Fibroblast of peridontal ligament (primary cell): ENCODE data around the gene PDPK1.
"Not testable (repeated sequence)": the region's sequence is repeated elsewhere in the genome, so short reads cannot be mapped to it uniquely, and the experiment has no call there.

Experiments used
- DNase-seq: peaks from one replicate; pipeline ENCODE4 v3.0.0-alpha.2; 2010; ENCODE audit errors: extremely low read depth

Gene PDPK1

DNA sequence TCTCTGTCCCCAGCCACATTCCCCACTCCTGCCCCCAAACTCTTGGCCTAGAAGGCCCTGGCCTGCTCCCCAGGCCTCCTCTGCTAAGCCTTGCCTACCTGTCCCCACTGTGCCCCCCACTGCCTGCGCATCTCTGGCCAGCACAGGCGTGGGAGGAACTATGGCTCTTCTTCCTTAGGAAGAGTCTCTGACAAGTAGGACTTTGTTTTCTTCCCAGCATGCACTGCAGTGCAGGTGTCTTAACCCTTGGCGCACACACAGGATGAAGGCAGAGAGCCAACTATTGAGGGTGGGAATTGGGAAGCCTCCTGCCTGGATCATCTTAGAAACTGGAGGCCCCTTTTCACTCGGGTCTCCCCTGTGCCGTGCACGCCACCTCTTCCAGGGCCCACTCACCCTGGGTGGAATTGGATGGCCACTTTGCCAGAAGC, 14.0 kb upstream of the PDPK1 start:
- no peak for DNase-seq

DNA sequence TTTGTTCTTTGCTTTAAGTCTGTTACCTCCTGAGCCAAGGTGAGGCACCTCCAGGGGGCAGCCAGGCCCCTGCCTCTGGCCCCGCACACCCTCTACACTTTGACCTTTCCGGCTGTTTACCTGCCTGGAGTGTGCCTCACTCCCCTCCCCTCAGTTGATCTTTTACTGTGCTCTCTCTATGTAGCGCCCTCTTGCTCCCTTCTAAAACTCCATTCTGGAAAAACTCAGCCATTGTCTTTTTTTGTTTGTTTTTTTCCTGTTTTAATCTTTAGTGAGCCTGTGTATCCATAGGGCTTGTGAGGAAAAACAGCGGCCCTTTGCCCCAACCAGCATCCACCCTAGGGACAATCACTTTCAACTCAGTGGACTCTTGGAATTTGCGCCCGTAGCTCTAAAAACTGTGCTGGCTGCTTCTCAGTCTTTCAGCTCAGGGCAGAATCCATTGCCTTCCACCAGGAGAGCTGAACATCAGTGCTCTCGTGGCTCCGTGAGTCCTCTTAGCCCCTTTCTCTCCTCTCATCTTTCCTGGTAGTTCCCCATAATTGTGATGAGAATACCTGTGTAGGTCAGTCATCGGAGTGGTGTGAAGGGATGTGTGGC, 13.4 kb upstream of the PDPK1 start:
- no peak for DNase-seq

DNA sequence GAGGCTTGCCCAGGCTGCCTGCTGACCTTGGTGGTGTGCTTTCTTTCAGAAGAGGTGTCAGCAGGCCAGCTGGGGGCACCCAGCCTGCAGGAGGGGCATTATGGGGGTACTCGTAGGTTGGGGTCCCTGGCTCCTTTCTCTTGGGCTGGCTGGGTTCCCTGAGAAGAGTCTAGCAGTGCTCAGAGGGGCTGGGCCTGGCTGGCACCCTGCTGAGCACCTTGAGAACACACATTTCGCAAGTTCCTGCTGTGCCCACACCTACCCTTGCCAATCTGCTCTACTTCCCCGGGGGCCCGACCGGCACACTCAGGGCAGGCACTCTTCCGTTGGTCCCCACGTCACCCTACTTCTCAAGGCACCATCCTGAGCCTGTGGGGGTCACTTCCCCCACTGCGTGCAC, 11.7 kb upstream of the PDPK1 start:
- DNase-seq = no peak

DNA sequence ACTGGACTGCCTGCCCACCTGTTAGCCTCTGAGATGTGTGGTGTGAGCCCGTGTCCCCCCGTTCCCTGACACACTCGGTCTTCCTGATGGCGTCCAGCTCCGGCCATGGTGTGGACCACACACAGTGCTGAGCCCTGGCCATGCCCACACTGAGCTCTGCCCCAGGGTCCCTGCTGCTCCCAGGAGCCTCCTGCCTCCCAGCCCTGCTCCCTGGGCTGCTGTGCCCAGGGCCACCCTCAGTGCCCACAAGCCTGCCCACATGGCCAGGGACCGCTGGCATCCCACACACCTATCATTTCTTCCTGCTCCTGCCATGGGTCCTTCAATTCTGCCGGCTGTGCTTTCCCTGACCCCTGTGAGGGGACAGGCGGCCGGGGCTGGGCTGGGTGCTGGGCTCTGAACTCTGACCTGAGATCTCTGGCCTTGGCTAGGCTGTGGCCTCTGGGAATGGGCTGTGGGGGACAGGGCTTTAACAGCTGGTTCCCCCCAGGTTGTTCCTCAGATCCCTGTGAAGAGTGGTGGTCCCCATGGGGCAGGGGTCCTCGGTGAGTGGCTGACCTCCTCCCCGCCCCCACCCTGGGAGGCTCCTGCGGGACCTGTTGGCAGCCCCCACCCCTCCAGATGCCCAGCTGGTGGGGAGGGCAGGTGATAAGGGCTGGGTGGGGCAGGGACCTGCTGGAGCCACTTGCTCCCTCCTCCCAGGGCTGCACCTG, 10.6 kb upstream of the PDPK1 start:
- DNase-seq = no peak

DNA sequence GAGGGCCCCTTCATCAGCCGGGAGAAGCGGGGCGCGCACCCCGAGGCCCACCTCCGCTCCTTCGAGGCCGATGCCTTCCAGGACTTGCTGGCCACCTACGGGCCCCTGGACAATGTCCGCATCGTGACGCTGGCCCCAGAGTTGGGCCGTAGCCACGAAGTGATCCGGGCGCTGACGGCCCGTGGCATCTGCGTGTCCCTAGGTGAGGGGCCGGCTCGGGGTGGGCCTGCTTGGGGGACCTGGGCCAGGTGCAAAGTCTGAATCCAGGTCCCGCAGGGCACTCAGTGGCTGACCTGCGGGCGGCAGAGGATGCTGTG, 10.1 kb upstream of the PDPK1 start:
- no peak for DNase-seq

DNA sequence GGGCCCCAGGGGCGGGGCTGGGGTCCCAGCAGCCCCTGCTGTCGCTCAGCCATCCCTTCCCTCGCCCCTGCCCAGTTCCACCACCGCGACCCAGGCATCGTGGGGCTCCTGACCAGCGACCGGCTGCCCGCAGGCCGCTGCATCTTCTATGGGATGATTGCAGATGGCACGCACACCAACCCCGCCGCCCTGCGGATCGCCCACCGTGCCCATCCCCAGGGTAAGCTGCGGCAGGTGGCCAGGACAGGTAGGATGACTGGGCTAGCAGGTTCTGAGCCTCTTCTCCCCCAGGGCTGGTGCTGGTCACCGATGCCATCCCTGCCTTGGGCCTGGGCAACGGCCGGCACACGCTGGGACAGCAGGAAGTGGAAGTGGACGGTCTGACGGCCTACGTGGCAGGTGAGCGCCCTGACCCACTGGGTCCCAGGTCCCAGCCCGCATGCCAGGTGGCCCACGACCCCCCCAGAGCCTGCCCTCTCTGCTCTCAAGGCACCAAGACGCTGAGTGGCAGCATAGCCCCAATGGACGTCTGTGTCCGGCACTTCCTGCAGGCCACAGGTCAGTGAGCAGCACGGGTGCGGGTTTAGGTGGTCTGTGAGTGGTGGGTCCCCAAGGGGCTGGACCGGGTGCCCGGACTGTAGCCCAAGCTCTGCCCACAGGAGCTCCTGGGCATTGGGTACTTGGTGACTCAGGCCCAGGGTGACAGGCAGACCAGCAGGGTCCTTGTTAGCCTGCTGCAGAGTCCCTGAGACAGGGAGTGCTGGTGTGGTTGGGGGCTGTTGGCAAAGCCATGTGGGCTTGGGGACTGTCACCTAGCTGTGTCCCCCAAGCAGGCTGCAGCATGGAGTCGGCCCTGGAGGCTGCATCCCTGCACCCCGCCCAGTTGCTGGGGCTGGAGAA, 9.4 kb upstream of the PDPK1 start:
- DNase-seq = no peak

DNA sequence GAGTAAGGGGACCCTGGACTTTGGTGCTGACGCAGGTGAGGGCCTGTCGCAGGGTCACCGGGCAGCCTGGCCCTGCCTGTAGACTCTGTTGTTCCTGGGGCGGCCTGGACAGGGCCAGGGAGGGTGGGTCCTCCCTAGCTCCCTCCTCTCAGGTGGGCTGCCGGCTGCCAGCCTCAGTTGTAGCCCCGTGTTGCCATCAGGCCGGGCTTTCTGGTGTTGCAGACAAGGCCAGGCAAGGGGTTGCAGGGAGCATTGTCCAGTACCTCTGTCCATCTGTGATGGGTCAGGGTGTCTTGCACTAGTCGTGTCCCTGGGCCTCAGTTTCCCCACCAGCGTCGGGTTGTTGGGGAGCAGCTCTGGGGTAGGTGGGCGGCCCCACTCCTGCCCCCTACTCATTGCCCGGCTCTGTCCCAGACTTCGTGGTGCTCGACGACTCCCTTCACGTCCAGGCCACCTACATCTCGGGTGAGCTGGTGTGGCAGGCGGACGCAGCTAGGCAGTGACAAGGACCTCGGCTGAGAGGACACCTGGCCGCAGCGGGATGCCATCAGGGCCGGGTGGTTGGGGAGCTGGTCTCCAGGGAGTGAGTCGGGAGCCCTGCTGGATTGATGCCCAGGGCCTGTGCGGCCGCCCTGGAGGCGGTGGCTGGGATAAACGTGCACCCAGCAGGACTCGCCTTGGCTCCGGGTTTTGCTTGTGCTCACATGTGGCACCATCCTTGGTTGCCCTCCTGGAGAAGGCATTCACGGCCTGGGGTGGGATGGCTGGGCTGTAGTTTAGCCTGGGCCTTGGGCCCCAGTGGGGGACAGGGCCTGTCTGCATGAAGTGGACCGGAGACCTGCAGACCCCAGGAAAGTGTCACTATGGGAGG, 8.5 kb upstream of the PDPK1 start:
- DNase-seq = no peak

DNA sequence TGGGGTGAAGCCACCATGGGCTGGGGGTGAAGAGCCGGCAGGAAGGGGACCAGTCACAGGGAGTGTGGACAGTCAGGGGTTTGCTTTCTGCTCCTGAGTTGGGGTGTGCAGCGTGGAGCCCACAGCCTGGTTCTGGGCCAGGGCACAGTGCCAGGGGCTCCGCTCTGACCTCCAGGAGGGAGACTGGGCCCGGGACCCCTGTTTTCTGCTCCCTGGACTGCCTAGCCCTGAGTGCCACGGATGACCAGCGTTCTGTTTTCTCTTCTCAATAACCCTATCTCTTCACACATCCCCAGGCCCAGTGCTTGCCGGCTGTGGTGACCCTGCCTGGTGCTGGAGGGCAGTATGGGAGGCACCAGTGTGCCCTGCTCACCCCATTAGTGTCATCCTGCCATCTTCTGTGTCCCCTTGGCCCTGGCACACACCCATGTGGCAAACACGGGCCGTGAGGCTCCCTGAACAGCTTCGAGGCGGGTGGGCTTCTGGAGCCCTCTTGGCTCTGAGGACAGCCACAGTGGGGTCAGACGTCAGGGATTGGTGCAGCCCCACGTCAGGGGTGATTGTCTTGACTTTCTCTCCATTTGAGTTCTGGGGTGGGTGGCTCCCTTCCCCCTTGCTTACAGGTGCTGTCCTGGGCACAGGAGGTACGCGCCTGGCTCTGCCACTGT, 7.7 kb upstream of the PDPK1 start:
- no peak for DNase-seq

DNA sequence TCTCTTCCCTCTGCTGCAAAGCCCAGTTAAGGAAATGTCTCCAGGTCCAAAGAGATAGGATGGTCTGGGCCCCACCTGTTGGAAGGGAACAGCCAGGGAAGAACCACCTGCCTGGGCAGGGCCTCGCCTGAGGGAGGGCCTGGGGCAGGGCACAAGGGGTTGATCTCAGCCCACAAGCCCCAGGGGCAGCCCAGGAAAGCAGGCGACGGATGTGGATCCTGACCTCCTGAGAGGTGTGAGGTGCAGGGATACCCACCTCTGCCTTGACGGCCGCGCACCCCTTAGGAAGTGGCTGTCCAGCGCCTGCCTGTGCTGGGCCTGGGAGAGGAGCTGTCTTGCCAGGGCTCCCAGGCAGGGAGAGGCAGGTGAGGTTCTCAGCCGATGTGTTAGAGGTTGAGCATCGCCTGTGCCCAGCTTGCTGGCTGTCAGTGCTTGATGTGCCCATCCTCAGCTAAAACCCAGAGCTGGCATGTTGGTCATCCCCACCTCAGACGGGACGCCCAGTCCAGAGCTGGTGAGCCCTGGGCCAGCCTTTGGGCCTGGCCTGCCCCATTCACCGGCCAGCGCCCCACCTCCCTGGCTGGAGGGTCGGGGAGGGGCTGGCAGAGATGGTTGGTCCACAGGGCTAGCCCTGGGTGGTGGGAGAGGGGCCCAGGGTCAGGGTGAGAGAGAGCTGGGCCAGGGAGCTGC, 7.0 kb upstream of the PDPK1 start:
- DNase-seq = no peak

DNA sequence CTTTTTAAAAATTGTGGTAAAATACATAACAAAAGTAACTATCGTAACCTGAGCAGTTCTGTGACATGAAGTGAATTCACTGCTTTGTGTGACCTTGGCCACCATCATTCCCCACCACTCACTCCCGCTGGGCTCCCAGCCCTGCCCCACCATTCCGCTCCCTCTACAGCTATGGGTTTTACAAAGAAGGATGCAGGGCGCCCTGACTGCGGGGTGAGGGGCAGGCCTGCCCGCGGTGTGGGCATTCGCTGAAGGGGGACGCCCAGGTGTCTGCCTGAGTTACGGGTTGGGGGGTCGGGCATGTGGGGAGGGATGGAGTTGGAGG, 6.5 kb upstream of the PDPK1 start, which contains the start of gene CEMP1:
TSS of gene CEMP1 (minus strand) at position 38 of the 325 bp plus-strand sequence. CDS start 335 bp downstream, outside the sequence.
- no peak for DNase-seq

DNA sequence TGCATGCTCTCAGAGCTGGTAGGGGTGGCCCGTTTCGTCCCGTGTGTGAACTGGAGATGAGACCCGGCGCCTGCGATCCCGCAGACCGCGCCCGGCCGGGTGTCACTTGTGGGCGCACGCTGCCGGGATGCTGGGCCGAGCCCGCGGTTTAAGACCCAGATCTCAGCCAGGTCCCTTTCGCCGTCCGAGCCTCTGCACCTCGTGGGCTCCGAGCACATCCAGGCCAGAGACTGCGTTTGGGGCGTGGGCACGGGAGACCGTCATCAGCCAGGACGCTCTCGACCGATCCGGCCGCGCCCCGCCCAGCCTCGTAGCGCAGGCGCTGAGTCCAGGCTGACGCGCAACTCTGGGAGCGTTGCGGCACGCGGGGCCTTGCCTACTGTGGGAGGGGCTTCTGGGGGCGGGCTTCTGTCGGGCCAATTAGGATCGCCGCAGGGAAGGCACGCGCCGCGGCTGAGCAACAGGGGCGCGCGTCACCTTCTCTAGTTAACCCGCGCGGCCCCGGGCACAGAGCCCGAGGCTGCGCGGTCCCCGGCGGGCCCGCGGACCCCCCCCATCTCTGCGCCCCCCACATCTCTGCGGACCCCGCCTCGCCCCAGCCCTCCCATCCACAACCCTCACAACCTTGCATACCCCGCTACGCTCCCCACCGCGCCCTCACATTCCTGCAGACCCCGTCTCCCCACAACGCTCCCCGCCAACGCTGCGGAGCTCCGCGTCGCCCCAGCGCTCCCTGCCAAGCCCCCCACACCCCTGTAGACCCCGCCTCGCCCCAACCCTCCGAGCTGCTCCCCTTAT, 5.9 kb upstream of the PDPK1 start:
- peak; percentile 94 for DNase-seq

DNA sequence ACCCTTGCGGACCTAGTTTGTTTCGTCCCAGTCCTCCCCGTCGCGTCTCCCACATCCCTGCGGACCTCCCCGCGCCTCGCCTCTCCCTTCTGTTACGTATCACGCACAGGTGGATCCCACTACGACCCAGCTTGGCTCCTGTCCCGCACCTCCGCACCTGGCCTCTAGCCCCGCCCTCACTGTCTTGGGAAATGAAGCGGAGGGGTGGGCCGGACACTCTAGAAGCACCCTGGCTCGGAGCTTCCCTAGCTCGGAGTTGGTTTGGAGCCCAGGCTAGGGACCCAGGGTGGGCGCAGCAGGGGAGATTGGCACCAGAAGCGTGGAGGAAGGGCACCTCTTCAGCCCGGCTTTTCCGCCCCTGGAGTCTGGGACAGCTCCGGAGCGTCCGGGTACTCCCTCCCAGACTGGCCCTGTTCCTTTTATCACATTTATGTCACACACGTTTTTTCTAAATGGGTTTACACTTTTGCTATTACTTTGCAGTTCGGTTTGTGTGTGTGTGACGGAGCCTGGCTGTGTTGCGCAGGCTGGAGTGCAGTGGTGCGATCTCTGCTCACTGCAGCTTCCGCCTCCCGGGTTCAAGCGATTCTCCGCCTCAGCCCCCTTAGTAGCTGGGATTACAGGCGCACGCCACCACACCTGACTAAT, 5.2 kb upstream of the PDPK1 start:
- DNase-seq = peak; percentile 46

DNA sequence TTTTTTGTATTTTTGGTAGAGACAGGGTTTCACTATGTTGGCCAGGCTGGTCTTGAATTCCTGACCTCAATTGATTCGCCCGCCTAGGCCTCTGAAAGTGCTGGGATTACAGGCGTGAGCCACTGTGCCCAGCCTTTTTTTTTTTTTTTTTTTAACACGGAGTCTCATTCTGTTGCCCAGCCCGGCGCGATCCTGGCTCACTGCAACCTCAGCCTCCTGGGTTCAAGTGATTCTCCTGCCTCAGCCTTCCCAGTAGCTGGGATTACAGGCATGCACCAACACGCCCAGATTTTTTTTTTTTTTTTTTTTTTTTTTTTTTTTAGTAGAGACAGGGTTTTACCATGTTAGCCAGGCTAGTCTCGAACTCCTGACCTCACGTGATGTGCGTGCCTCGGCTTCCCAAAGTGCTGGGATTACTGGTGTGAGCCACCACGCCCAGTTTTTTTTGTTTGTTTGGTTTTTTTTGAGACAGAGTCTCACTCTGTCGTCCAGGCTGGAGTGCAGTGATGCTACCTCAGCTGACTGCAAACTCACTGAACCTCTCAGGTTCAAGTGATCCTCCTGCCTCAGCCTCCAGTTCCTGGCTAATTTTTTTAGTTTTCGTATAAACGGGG, 4.6 kb upstream of the PDPK1 start:
- not testable (repeated sequence) for DNase-seq

DNA sequence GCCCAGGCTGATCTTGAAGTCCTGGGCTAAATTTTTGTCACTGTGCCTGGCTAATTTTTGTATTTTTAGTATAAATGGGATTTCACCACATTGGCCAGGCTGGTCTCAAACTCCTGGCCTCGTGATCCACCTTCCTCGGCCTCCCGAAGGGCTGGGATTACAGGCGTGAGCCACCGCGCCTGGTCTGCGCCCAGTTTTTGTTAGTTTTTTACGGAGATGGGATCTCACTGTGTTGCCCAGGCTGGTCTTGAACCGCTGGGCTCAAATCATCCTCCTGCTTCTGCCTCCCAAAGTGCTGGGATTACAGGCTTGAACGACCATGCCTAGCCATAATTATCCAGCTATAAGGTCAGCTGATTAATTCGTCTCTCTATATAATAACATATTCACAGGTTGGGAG, 3.9 kb upstream of the PDPK1 start:
- no peak for DNase-seq

DNA sequence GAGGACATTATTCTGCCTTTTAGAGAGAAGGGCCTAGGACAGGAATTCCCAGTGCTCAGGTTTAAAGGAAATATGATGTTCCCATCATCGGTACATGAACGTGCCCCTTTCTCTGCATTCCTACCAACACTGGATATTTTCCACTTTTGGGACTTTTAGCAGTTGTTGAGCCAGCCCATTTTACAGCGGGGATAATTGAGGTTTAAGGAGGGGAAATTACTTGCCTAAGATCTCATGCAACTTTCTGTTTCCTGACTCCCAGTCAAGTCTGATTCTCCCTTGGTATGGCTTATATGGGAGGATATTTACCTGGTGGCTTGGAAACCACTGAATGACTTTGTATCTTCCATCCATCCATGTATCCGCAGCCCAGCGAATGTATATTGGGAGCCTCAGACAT, 3.5 kb upstream of the PDPK1 start:
- DNase-seq = not testable (repeated sequence)

DNA sequence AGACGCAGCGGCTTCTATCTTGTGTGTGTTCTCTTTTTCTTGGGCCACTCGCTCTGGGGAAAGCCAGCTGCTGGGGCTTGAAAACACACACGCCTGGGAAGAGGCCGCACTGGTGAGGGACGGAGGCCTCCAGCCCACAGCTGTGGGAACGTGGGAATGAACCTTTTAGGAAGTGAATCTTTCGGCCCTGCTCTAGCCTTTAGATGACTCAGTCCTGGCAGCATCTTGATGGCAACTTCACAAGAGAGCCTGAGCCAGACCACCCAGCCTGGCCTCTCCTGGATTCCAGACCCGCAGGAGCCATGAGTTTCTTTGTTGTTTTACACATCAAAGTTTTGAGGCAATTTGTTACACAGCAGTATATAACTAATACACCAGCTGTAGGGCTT, 2.2 kb upstream of the PDPK1 start:
- DNase-seq = peak; percentile 71

DNA sequence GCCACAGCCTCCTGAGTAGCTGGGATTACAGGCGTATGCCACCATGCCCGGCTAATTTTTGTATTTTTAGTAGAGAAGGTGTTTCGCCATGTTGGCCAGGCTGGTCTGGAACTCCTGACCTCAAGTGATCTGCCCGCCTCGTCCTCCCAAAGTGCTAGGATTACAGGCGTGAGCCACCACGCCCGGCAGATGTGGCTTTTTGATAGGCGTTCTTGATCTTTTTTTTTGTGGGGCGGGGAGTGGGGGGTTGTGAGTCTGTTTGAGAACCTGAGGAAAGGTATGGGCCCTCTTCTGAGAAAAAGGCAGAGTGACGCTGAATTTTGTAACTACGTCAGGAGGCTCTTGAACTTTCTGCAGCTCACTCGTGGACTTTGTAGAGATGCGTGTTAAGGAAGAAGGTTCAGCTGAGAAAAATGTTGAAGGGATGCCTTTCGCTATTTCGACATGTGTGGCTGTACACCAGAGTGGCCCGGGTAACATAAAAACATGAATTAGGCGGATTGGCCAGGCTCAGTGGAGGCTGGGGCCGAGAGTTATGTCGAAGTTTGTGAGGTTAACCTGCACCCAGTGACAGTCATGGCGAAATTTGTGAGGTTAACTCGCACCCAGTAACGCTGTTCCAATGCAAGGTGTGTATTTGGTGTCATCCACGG, 1.5 kb downstream of the PDPK1 start:
- DNase-seq = not testable (repeated sequence)

DNA sequence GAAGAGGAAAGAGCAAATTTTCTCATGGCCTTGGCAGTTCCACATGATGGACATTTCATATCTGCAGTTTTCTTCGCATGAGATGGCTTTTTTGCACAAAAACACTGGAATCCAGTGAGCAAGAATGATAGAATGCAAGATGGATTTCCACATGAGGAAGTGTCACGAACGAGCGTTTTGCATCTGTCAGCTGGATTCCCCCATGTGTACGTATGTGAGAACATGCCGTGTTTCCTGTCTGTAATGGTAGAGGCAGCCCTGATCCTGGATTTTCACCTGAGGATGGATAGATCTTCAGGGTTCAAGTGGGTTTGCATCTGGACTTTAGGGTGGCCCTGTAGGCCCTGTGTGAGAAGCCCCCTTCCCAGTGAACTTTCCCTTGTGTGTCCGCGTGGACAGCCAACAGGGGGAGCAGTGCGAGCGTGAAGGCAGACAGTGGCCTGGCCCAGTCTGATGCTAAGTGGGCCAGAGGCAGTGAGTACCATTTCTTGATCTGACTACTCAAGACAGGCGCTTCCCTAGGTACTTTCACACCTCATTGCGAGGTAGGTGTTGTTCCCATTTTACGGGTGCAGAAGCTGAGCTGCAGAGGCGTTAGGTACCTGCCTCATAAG, 2.1 kb downstream of the PDPK1 start:
- peak; percentile 19 for DNase-seq
